ENCODE measurements around the gene ZC3H13.
"Not testable (repeated sequence)": the region's sequence is repeated elsewhere in the genome, so short reads cannot be mapped to it uniquely, and the experiment has no call there.

ZC3H13 gene

GRCh38 chr13:46004491-46004890, 48.1 kb downstream of the ZC3H13 start:
- no peak for DNase-seq

GRCh38 chr13:45996631-45997030, 55.9 kb downstream of the ZC3H13 start:
- no peak for DNase-seq

- DNase-seq = no peak
Observed at GRCh38 chr13:45995245-45995644, 57.3 kb downstream of the ZC3H13 start.

- no peak for DNase-seq
Observed at GRCh38 chr13:45994752-45995151, 57.8 kb downstream of the ZC3H13 start.

GRCh38 chr13:45989607-45990006, 62.9 kb downstream of the ZC3H13 start:
- DNase-seq = no peak

GRCh38 chr13:45981127-45981526, 71.4 kb downstream of the ZC3H13 start:
- not testable (repeated sequence) for DNase-seq

- DNase-seq = no peak
Observed at GRCh38 chr13:45975337-45975736, 77.2 kb downstream of the ZC3H13 start.

GRCh38 chr13:45974500-45974899, 78.0 kb downstream of the ZC3H13 start:
- DNase-seq = no peak

- no peak for DNase-seq
Observed at GRCh38 chr13:45967589-45967988, 85.0 kb downstream of the ZC3H13 start.

- no peak for DNase-seq
Observed at GRCh38 chr13:45966715-45967114, 85.8 kb downstream of the ZC3H13 start.

GRCh38 chr13:45961468-45961867, 91.1 kb downstream of the ZC3H13 start:
- no peak for DNase-seq

- DNase-seq = no peak
Observed at GRCh38 chr13:45954836-45955800, 97.4 kb downstream of the ZC3H13 start.

GRCh38 chr13:45953082-45953481, 99.5 kb downstream of the ZC3H13 start:
- DNase-seq = no peak

GRCh38 chr13:45951724-45952123, 100.8 kb downstream of the ZC3H13 start:
- no peak for DNase-seq

- DNase-seq = no peak
Observed at GRCh38 chr13:45951166-45951565, 101.4 kb downstream of the ZC3H13 start.

GRCh38 chr13:45950386-45951000, 102.1 kb downstream of the ZC3H13 start:
- no peak for DNase-seq

GRCh38 chr13:45949161-45949560, 103.4 kb downstream of the ZC3H13 start:
- no peak for DNase-seq

GRCh38 chr13:45943965-45944364, 108.6 kb downstream of the ZC3H13 start:
- no peak for DNase-seq

GRCh38 chr13:45943120-45943519, 109.4 kb downstream of the ZC3H13 start:
- DNase-seq = no peak

- DNase-seq = no peak
Observed at GRCh38 chr13:45941261-45941660, 111.3 kb downstream of the ZC3H13 start.

GRCh38 chr13:45940061-45940460, 112.5 kb downstream of the ZC3H13 start:
- DNase-seq = no peak

GRCh38 chr13:45936621-45937020, 115.9 kb downstream of the ZC3H13 start:
- no peak for DNase-seq

GRCh38 chr13:45934283-45934682, 118.3 kb downstream of the ZC3H13 start:
- no peak for DNase-seq

GRCh38 chr13:45933203-45933908, 119.2 kb downstream of the ZC3H13 start:
- DNase-seq = no peak

Measured in COR-L47 (cell line).